HEK293 (cell line): ENCODE data around the gene H2BK1.

Experiments used
- GLIS1 ChIP-seq: fragments of 450-650 bp; formaldehyde crosslinking; IDR thresholded peaks from 2 replicates; pipeline ENCODE4 v1.5.1; 2016; ENCODE audit warnings: missing biosample characterization, missing genetic modification characterization
- HOXD13 ChIP-seq: sonication (generic); formaldehyde crosslinking; IDR thresholded peaks from 2 replicates; pipeline ENCODE4 v1.8.0; 2022; ENCODE audit warnings: missing genetic modification reagents, borderline replicate concordance
- KLF8 ChIP-seq: fragments of 450-650 bp; formaldehyde crosslinking; IDR thresholded peaks from 2 replicates; pipeline ENCODE4 v1.5.1; 2016; ENCODE audit warnings: missing biosample characterization, missing genetic modification characterization
- SALL2 ChIP-seq: fragments of 450-650 bp; formaldehyde crosslinking; IDR thresholded peaks from 2 replicates; pipeline ENCODE4 v1.5.0; 2017; ENCODE audit warnings: missing biosample characterization, mild to moderate bottlenecking, missing genetic modification characterization, borderline replicate concordance
- SCRT2 ChIP-seq: fragments of 450-650 bp; formaldehyde crosslinking; IDR thresholded peaks from 2 replicates; pipeline ENCODE4 v1.5.1; 2016; ENCODE audit warnings: missing biosample characterization, missing genetic modification characterization
- SP2 ChIP-seq: fragments of 450-650 bp; formaldehyde crosslinking; IDR thresholded peaks from 2 replicates; pipeline ENCODE4 v1.5.1; 2016; ENCODE audit warnings: missing biosample characterization, missing genetic modification characterization
- SP3 ChIP-seq: fragments of 450-650 bp; formaldehyde crosslinking; IDR thresholded peaks from 2 replicates; pipeline ENCODE4 v1.5.1; 2016; ENCODE audit warnings: missing biosample characterization, missing genetic modification characterization
- TCF7L2 ChIP-seq: IDR thresholded peaks from 2 replicates; pipeline ENCODE4 v1.6.1; 2011; ENCODE audit warnings: low read depth, mild to moderate bottlenecking, inconsistent platforms, low read length, moderate library complexity, borderline replicate concordance
- YY2 ChIP-seq: fragments of 450-650 bp; formaldehyde crosslinking; IDR thresholded peaks from 2 replicates; pipeline ENCODE4 v1.5.1; 2016; ENCODE audit warnings: missing biosample characterization, missing genetic modification characterization
- ZBTB17 ChIP-seq: fragments of 450-650 bp; formaldehyde crosslinking; IDR thresholded peaks from 2 replicates; pipeline ENCODE4 v1.5.1; 2016; ENCODE audit warnings: missing biosample characterization, missing genetic modification characterization
- ZBTB7A ChIP-seq: fragments of 450-650 bp; formaldehyde crosslinking; IDR thresholded peaks from 2 replicates; pipeline ENCODE4 v1.5.1; 2016; ENCODE audit warnings: low read depth, missing biosample characterization, missing genetic modification characterization
- ZEB2 ChIP-seq: fragments of 450-650 bp; formaldehyde crosslinking; IDR thresholded peaks from 2 replicates; pipeline ENCODE4 v1.5.1; 2016; ENCODE audit warnings: missing biosample characterization, missing genetic modification characterization
- ZIC2 ChIP-seq: fragments of 450-650 bp; formaldehyde crosslinking; IDR thresholded peaks from 2 replicates; pipeline ENCODE4 v1.5.1; 2016; ENCODE audit warnings: missing biosample characterization, missing genetic modification characterization
- ZNF114 ChIP-seq: fragments of 450-650 bp; formaldehyde crosslinking; IDR thresholded peaks from 2 replicates; pipeline ENCODE4 v1.5.0; 2017; ENCODE audit warnings: missing biosample characterization, missing genetic modification characterization
- ZNF121 ChIP-seq: fragments of 450-650 bp; formaldehyde crosslinking; IDR thresholded peaks from 2 replicates; pipeline ENCODE4 v1.5.1; 2016; ENCODE audit warnings: missing biosample characterization, missing genetic modification characterization
- ZNF140 ChIP-seq: fragments of 450-650 bp; formaldehyde crosslinking; IDR thresholded peaks from 2 replicates; pipeline ENCODE4 v1.5.1; 2016; ENCODE audit warnings: missing biosample characterization, missing genetic modification characterization
- ZNF175 ChIP-seq: fragments of 450-650 bp; formaldehyde crosslinking; IDR thresholded peaks from 2 replicates; pipeline ENCODE4 v1.5.1; 2016; ENCODE audit warnings: missing biosample characterization, missing genetic modification characterization
- ZNF292 ChIP-seq: fragments of 450-650 bp; formaldehyde crosslinking; IDR thresholded peaks from 2 replicates; pipeline ENCODE4 v1.5.1; 2016; ENCODE audit warnings: low read depth, missing biosample characterization, missing genetic modification characterization, borderline replicate concordance
- ZNF510 ChIP-seq: fragments of 450-650 bp; formaldehyde crosslinking; IDR thresholded peaks from 2 replicates; pipeline ENCODE4 v1.5.1; 2018; ENCODE audit warnings: mild to moderate bottlenecking, missing genetic modification characterization, missing biosample characterization; ENCODE audit not compliant: insufficient replicate concordance
- ZNF548 ChIP-seq: fragments of 450-650 bp; formaldehyde crosslinking; IDR thresholded peaks from 2 replicates; pipeline ENCODE4 v1.5.1; 2016; ENCODE audit warnings: missing biosample characterization, missing genetic modification characterization
- ZNF560 ChIP-seq: fragments of 450-650 bp; formaldehyde crosslinking; IDR thresholded peaks from 2 replicates; pipeline ENCODE4 v1.5.1; 2017; ENCODE audit warnings: missing biosample characterization, missing genetic modification characterization, borderline replicate concordance
- ZNF624 ChIP-seq: fragments of 450-650 bp; formaldehyde crosslinking; IDR thresholded peaks from 2 replicates; pipeline ENCODE4 v1.5.1; 2017; ENCODE audit warnings: missing biosample characterization, missing genetic modification characterization
- ZNF626 ChIP-seq: fragments of 450-650 bp; sonication (Bioruptor Pico); formaldehyde crosslinking; IDR thresholded peaks from 2 replicates; pipeline ENCODE4 v1.5.1; 2018; ENCODE audit warnings: missing biosample characterization, missing genetic modification characterization, inconsistent platforms
- ZNF664 ChIP-seq: fragments of 450-650 bp; formaldehyde crosslinking; IDR thresholded peaks from 2 replicates; pipeline ENCODE4 v1.5.1; 2016; ENCODE audit warnings: missing biosample characterization, missing genetic modification characterization
- ZNF776 ChIP-seq: fragments of 450-650 bp; formaldehyde crosslinking; IDR thresholded peaks from 2 replicates; pipeline ENCODE4 v1.5.0; 2017; ENCODE audit warnings: missing biosample characterization, missing genetic modification characterization, borderline replicate concordance
- ZSCAN16 ChIP-seq: fragments of 450-650 bp; formaldehyde crosslinking; IDR thresholded peaks from 2 replicates; pipeline ENCODE4 v1.5.1; 2016; ENCODE audit warnings: missing biosample characterization, missing genetic modification characterization
- TF ChIP-seq, protein P1 (sequence below): fragments of 450-650 bp; formaldehyde crosslinking; IDR thresholded peaks from 2 replicates; pipeline ENCODE4 v1.5.1; 2016; ENCODE audit warnings: missing biosample characterization, missing genetic modification characterization
- TF ChIP-seq, protein P2 (sequence below): fragments of 450-650 bp; formaldehyde crosslinking; IDR thresholded peaks from 2 replicates; pipeline ENCODE4 v1.5.1; 2017; ENCODE audit warnings: missing biosample characterization, mild to moderate bottlenecking, missing genetic modification characterization, moderate library complexity
- TF ChIP-seq, protein P3 (sequence below): fragments of 450-650 bp; formaldehyde crosslinking; IDR thresholded peaks from 2 replicates; pipeline ENCODE4 v1.5.1; 2016; ENCODE audit warnings: missing biosample characterization, missing genetic modification characterization
- TF ChIP-seq, protein P4 (sequence below): fragments of 450-650 bp; formaldehyde crosslinking; IDR thresholded peaks from 2 replicates; pipeline ENCODE4 v1.5.1; 2016; ENCODE audit warnings: missing biosample characterization, missing genetic modification characterization
- TF ChIP-seq, protein P5 (sequence below): fragments of 450-650 bp; formaldehyde crosslinking; IDR thresholded peaks from 2 replicates; pipeline ENCODE4 v1.5.1; 2016; ENCODE audit warnings: missing biosample characterization, missing genetic modification characterization, low read depth

Gene H2BK1

DNA sequence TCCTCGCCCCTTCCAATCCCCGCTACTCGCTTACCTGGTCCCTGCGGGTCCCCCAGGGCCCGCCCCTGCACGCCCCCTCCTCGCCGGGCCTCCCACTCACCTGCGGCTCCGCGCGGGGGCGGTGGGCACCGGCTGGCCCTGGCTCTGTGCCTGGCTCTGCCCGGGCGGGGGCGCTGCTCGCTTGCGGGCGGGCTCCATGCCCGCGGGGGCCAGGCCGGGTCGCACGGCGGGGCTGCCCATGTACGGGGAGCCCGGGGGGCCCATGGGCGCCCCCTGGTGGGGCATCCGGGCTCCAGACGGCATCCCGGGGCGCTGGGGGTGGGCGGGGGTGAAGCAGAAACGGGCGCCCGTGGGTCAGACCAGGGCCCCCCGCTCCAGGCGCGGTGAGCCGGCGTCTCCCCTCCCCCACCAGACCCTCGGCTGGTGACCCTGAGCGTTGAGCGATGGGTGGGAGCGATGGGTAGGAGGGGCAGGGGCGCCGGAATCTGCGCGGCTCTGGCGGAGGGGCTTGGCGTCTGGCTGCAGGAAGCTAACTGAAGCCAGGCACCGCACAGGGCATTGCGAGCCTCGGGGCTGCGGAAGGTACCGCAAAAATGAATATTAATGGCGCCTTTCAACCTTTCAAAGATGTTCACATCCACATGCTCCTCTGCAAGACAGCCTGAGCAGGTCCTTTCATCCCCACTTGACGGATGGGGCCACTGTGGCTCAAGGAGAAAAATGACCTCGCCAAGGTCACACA lies 35.2 kb upstream of the H2BK1 start (continued):
- TF ChIP-seq ZNF510 (tag by site-specific recombination) (no peak), ZNF548 (no peak), SP2 (tag by site-specific recombination) (peak; percentile 7; the same call in 1 of the 2 replicates), ZNF664 (no peak), ZNF624 (tag by site-specific recombination) (no peak), YY2 (tag by site-specific recombination) (no peak), ZNF776 (no peak), ZIC2 (tag by site-specific recombination) (peak; percentile 13), SALL2 (no peak), GLIS1 (tag by site-specific recombination) (peak; percentile 20; the same call in 1 of the 2 replicates), ZBTB17 (no peak), ZBTB7A (tag by site-specific recombination) (peak; percentile 24; the same call in 1 of the 2 replicates), ZNF114 (tag by site-specific recombination) (no peak), ZNF121 (tag by site-specific recombination) (no peak), SP3 (no peak), ZEB2 (tag by site-specific recombination) (0 out of 2 replicates have a peak, but pooled peaks have one; percentile 27), ZSCAN16 (tag by site-specific recombination) (no peak), HOXD13 (CRISPR knock-in tag) (no peak), ZNF626 (tag by site-specific recombination) (no peak), SCRT2 (tag by site-specific recombination) (no peak), KLF8 (0 out of 2 replicates have a peak, but pooled peaks have one; percentile 28), ZNF175 (tag by site-specific recombination) (no peak), TCF7L2 (no peak), ZNF292 (no peak), ZNF140 (tag by site-specific recombination) (no peak), ZNF560 (tag by site-specific recombination) (no peak)
- TF ChIP-seq, protein P1, sequence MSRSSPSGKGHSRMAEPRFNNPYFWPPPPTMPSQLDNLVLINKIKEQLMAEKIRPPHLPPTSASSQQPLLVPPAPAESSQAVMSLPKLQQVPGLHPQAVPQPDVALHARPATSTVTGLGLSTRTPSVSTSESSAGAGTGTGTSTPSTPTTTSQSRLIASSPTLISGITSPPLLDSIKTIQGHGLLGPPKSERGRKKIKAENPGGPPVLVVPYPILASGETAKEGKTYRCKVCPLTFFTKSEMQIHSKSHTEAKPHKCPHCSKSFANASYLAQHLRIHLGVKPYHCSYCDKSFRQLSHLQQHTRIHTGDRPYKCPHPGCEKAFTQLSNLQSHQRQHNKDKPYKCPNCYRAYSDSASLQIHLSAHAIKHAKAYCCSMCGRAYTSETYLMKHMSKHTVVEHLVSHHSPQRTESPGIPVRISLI (tag by site-specific recombination): no peak
- TF ChIP-seq, protein P2, sequence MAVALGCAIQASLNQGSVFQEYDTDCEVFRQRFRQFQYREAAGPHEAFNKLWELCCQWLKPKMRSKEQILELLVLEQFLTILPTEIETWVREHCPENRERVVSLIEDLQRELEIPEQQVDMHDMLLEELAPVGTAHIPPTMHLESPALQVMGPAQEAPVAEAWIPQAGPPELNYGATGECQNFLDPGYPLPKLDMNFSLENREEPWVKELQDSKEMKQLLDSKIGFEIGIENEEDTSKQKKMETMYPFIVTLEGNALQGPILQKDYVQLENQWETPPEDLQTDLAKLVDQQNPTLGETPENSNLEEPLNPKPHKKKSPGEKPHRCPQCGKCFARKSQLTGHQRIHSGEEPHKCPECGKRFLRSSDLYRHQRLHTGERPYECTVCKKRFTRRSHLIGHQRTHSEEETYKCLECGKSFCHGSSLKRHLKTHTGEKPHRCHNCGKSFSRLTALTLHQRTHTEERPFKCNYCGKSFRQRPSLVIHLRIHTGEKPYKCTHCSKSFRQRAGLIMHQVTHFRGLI: no peak
- TF ChIP-seq, protein P3, sequence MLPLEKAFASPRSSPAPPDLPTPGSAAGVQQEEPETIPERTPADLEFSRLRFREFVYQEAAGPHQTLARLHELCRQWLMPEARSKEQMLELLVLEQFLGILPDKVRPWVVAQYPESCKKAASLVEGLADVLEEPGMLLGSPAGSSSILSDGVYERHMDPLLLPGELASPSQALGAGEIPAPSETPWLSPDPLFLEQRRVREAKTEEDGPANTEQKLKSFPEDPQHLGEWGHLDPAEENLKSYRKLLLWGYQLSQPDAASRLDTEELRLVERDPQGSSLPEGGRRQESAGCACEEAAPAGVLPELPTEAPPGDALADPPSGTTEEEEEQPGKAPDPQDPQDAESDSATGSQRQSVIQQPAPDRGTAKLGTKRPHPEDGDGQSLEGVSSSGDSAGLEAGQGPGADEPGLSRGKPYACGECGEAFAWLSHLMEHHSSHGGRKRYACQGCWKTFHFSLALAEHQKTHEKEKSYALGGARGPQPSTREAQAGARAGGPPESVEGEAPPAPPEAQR (tag by site-specific recombination): no peak
- TF ChIP-seq, protein P4, sequence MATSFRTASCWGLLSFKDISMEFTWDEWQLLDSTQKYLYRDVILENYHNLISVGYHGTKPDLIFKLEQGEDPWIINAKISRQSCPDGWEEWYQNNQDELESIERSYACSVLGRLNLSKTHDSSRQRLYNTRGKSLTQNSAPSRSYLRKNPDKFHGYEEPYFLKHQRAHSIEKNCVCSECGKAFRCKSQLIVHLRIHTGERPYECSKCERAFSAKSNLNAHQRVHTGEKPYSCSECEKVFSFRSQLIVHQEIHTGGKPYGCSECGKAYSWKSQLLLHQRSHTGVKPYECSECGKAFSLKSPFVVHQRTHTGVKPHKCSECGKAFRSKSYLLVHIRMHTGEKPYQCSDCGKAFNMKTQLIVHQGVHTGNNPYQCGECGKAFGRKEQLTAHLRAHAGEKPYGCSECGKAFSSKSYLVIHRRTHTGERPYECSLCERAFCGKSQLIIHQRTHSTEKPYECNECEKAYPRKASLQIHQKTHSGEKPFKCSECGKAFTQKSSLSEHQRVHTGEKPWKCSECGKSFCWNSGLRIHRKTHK (tag by site-specific recombination): no peak
- TF ChIP-seq, protein P5, sequence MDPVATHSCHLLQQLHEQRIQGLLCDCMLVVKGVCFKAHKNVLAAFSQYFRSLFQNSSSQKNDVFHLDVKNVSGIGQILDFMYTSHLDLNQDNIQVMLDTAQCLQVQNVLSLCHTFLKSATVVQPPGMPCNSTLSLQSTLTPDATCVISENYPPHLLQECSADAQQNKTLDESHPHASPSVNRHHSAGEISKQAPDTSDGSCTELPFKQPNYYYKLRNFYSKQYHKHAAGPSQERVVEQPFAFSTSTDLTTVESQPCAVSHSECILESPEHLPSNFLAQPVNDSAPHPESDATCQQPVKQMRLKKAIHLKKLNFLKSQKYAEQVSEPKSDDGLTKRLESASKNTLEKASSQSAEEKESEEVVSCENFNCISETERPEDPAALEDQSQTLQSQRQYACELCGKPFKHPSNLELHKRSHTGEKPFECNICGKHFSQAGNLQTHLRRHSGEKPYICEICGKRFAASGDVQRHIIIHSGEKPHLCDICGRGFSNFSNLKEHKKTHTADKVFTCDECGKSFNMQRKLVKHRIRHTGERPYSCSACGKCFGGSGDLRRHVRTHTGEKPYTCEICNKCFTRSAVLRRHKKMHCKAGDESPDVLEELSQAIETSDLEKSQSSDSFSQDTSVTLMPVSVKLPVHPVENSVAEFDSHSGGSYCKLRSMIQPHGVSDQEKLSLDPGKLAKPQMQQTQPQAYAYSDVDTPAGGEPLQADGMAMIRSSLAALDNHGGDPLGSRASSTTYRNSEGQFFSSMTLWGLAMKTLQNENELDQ: no peak
